Hair follicular keratinocyte (primary cell): ENCODE measurements around the gene CFAP91. TPM values are rescaled to one million over a fixed set of nuclear protein-coding genes. Genes with fewer than 3 reads are reported as not detected.

Experiments used
- total RNA-seq: library from RNA; depleted of rRNA; stranded (reverse); fragments of >200 nt; gene quantifications from 2 replicates; pipeline ENCODE4 v1.2.3, GENCODE V29; 2015

Gene CFAP91
- total RNA-seq: not detected in 2 replicates

GRCh38 chr3:119702530-119703527 is at the start of gene CFAP91:
Gene CFAP91, plus strand, starts transcription at chr3:119703022. Its CDS starts 77 bp downstream, at chr3:119703099.

GRCh38 chr3:119660474-119661440 is 42.1 kb upstream of the CFAP91 start, which contains the start of gene POPDC2:
Gene POPDC2, minus strand, starts transcription at chr3:119660589. Its CDS starts 166 bp downstream, at chr3:119660423.

GRCh38 chr3:119676771-119677640 is 25.8 kb upstream of the CFAP91 start, which contains the start of gene COX17:
Gene COX17, minus strand, starts transcription at chr3:119677406. Its CDS starts 96 bp downstream, at chr3:119677310.

Other genes with a start within 250 kb of the CFAP91 start
- 36.3 and 46.5 TPM in 2 replicates for gene TMEM39A, start 239.4 kb upstream of the CFAP91 start, total RNA-seq
- gene POGLUT1, start 234.1 kb upstream of the CFAP91 start, total RNA-seq: 9.5 and 11.8 TPM in 2 replicates
- gene TIMMDC1, start 204.5 kb upstream of the CFAP91 start, total RNA-seq: 42.8 and 55.3 TPM in 2 replicates
- gene CD80, start 143.4 kb upstream of the CFAP91 start, total RNA-seq: not detected in 2 replicates
- 1.5 TPM in 2 replicates for gene ADPRH, start 123.5 kb upstream of the CFAP91 start, total RNA-seq
- gene PLA1A, start 105.1 kb upstream of the CFAP91 start, total RNA-seq: not detected in 2 replicates
- gene POPDC2, start 42.4 kb upstream of the CFAP91 start, total RNA-seq: 0.08 TPM in 1 of 2 replicates, not detected in the other
- gene COX17, start 25.6 kb upstream of the CFAP91 start, total RNA-seq: 24.6 and 29.6 TPM in 2 replicates
- 0.08 TPM in 2 replicates for gene NR1I2, start 79.1 kb downstream of the CFAP91 start, total RNA-seq